ENCODE results near the gene CUX1. TPM values are rescaled to one million over a fixed set of nuclear protein-coding genes. Genes with fewer than 3 reads are reported as not detected.

CUX1 gene
- total RNA-seq, 1 experiment from 2014 or later, result 64.3 TPM

DNA sequence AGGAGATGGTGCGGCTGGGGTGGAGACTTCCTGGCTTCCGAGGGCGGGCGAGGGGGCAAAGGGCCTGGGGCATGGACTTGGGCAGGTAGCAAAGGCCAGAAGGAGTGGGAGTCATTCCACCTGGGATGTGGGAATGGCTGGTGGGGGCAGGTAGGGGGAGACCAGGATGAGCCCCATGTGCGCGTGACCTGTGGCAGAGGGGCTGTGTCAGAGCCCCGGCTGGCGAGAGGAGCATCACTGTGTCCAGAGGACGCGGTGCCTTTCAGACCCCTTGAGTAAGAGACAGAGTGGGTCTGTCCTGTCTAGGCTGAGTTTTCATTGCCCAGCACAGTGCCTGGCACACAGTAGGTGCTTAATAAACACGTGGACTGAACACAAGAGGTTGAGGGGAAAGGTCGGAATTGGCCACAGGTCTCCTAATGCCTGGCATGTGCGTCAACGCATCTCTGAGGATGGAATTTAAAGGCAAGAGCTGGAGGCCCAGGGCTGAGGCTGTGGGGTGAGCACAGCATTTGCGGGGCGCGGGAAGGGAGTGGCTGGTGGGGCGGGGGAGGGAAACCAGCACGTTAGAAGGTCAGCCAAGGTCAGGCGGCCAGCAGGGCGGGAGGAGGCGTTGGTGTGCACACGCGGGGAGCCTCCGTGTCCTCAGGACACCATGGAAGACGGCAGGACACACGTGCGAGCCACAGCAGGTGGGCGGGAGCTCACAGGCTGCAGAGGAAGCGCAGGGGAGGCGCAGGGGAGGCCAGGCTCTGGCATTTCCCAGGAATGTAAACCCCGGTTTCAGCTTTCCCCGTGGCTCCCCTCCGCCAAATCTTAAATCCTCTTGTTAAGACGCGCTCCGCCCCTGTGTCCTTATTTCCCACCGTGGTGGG is 51.8 kb downstream of the CUX1 start (continued):
- TF ChIP-seq, protein P1, sequence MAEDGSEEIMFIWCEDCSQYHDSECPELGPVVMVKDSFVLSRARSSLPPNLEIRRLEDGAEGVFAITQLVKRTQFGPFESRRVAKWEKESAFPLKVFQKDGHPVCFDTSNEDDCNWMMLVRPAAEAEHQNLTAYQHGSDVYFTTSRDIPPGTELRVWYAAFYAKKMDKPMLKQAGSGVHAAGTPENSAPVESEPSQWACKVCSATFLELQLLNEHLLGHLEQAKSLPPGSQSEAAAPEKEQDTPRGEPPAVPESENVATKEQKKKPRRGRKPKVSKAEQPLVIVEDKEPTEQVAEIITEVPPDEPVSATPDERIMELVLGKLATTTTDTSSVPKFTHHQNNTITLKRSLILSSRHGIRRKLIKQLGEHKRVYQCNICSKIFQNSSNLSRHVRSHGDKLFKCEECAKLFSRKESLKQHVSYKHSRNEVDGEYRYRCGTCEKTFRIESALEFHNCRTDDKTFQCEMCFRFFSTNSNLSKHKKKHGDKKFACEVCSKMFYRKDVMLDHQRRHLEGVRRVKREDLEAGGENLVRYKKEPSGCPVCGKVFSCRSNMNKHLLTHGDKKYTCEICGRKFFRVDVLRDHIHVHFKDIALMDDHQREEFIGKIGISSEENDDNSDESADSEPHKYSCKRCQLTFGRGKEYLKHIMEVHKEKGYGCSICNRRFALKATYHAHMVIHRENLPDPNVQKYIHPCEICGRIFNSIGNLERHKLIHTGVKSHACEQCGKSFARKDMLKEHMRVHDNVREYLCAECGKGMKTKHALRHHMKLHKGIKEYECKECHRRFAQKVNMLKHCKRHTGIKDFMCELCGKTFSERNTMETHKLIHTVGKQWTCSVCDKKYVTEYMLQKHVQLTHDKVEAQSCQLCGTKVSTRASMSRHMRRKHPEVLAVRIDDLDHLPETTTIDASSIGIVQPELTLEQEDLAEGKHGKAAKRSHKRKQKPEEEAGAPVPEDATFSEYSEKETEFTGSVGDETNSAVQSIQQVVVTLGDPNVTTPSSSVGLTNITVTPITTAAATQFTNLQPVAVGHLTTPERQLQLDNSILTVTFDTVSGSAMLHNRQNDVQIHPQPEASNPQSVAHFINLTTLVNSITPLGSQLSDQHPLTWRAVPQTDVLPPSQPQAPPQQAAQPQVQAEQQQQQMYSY (CRISPR knock-in tag; IDR thresholded peaks at IDR 0.05), result peak; percentile 54
- TF ChIP-seq FOXK1 (CRISPR knock-in tag; IDR thresholded peaks at IDR 0.05), result peak; percentile 48; the same call in 1 of the 2 replicates
- no peak for TF ChIP-seq ELF4 (CRISPR knock-in tag; IDR thresholded peaks at IDR 0.05; ENCODE audit: low read depth)
- TF ChIP-seq ATF3 (CRISPR knock-in tag; conservative IDR thresholded peaks at IDR 0.05), result no peak
- no peak for TF ChIP-seq PREB (CRISPR knock-in tag; IDR thresholded peaks at IDR 0.05; ENCODE audit: borderline replicate concordance)

DNA sequence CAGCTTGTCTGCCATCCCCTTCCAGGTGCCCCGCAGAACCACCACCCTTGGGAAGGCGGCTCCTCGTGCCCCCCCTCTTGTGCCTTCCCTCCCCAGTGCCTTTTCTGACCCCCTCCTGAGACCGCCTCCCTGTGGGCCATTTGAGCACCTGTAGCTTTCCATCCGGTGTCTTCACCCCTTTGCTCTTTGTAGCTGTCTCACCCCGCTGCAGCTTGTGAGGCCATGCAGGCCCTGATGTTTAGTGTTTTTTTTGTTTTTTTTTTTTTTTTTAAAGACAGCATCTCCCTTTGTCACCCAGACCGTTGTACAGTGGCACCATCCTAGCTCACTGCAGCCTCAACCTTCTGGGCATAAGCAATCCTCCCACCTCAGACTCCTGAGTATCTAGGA is 52.5 kb downstream of the CUX1 start:
- Mint-ChIP-seq H3K27me3 (ENCODE audit: low read depth) (no peaks in the 10 kb centered on the region), H3K4me1 (peaks cover 74% of the 10 kb centered on the region), H3K4me3 (peak overlapping the region; percentile 44), H3K36me3 (peaks cover 4% of the 10 kb centered on the region; the same call in 1 of the 2 replicates), H3K9me3 (no peaks in the 10 kb centered on the region), H3K27ac (peak overlapping the region; percentile 95)
- TF ChIP-seq FOXJ3 (CRISPR knock-in tag; IDR thresholded peaks at IDR 0.05; ENCODE audit: borderline replicate concordance), result no peak
- TF ChIP-seq, protein P2, sequence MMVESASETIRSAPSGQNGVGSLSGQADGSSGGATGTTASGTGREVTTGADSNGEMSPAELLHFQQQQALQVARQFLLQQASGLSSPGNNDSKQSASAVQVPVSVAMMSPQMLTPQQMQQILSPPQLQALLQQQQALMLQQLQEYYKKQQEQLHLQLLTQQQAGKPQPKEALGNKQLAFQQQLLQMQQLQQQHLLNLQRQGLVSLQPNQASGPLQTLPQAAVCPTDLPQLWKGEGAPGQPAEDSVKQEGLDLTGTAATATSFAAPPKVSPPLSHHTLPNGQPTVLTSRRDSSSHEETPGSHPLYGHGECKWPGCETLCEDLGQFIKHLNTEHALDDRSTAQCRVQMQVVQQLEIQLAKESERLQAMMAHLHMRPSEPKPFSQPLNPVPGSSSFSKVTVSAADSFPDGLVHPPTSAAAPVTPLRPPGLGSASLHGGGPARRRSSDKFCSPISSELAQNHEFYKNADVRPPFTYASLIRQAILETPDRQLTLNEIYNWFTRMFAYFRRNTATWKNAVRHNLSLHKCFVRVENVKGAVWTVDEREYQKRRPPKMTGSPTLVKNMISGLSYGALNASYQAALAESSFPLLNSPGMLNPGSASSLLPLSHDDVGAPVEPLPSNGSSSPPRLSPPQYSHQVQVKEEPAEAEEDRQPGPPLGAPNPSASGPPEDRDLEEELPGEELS (CRISPR knock-in tag; IDR thresholded peaks at IDR 0.05), result no peak
- TF ChIP-seq HMGXB4 (CRISPR knock-in tag; IDR thresholded peaks at IDR 0.05), result no peak
- TF ChIP-seq, protein P3, sequence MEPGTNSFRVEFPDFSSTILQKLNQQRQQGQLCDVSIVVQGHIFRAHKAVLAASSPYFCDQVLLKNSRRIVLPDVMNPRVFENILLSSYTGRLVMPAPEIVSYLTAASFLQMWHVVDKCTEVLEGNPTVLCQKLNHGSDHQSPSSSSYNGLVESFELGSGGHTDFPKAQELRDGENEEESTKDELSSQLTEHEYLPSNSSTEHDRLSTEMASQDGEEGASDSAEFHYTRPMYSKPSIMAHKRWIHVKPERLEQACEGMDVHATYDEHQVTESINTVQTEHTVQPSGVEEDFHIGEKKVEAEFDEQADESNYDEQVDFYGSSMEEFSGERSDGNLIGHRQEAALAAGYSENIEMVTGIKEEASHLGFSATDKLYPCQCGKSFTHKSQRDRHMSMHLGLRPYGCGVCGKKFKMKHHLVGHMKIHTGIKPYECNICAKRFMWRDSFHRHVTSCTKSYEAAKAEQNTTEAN (CRISPR knock-in tag; IDR thresholded peaks at IDR 0.05), result 0 out of 2 replicates have a peak, but pooled peaks have one; percentile 5
- no peak for TF ChIP-seq ZNF671 (CRISPR knock-in tag; IDR thresholded peaks at IDR 0.05)
- TF ChIP-seq PREB (CRISPR knock-in tag; IDR thresholded peaks at IDR 0.05; ENCODE audit: borderline replicate concordance), result no peak
- TF ChIP-seq NFATC4 (CRISPR knock-in tag; IDR thresholded peaks at IDR 0.05), result no peak
- TF ChIP-seq, protein P4, sequence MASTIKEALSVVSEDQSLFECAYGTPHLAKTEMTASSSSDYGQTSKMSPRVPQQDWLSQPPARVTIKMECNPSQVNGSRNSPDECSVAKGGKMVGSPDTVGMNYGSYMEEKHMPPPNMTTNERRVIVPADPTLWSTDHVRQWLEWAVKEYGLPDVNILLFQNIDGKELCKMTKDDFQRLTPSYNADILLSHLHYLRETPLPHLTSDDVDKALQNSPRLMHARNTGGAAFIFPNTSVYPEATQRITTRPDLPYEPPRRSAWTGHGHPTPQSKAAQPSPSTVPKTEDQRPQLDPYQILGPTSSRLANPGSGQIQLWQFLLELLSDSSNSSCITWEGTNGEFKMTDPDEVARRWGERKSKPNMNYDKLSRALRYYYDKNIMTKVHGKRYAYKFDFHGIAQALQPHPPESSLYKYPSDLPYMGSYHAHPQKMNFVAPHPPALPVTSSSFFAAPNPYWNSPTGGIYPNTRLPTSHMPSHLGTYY (CRISPR knock-in tag; IDR thresholded peaks at IDR 0.05), result 0 out of 2 replicates have a peak, but pooled peaks have one; percentile 32
- POLR2A ChIA-PET, result interaction anchor here (0.7 to 0.8 kb wide), 2 partner anchors 30 to 294 kb away, joined by 4 read pairs; no protein-coding TSS in a partner anchor
- CTCF ChIA-PET, result interaction anchor here (0.7 to 2.7 kb wide), 17 partner anchors 7 to 261 kb away, joined by 3 to 19 read pairs (median 4); no protein-coding TSS in a partner anchor
- peak; percentile 7; the same call in 1 of the 2 replicates for ATAC-seq
- DNase-seq (ENCODE audit: low spot score), result no peak
